ENCODE data around the gene LIMS1. TPM values are rescaled to one million over a fixed set of nuclear protein-coding genes. Genes with fewer than 3 reads are reported as not detected.

LIMS1 gene
- total and polyA plus RNA-seq, 2 experiments from 2014 or later, result 28.6 to 36.9 TPM

- TF ChIP-seq CTCF (conservative IDR thresholded peaks at IDR 0.05; ENCODE audit: low read depth in 2 of 2) (no peak), STAT1 (IDR thresholded peaks at IDR 0.05; ENCODE audit: unreplicated experiment) (no peak), EZH2phosphoT487 (IDR thresholded peaks at IDR 0.05; ENCODE audit: unreplicated experiment) (no peak), NANOG (IDR thresholded peaks at IDR 0.05; ENCODE audit: borderline replicate concordance) (no peak), ZNF462 (CRISPR knock-in tag; IDR thresholded peaks at IDR 0.05) (no peak), ZNF114 (CRISPR knock-in tag; IDR thresholded peaks at IDR 0.05) (no peak), EZH2 (IDR thresholded peaks at IDR 0.05; ENCODE audit: low read depth, unreplicated experiment) (no peak)
These were observed 1.0 kb downstream of the LIMS1 start (continued) for GRCh38 chr2:108535357-108535631.

DNA sequence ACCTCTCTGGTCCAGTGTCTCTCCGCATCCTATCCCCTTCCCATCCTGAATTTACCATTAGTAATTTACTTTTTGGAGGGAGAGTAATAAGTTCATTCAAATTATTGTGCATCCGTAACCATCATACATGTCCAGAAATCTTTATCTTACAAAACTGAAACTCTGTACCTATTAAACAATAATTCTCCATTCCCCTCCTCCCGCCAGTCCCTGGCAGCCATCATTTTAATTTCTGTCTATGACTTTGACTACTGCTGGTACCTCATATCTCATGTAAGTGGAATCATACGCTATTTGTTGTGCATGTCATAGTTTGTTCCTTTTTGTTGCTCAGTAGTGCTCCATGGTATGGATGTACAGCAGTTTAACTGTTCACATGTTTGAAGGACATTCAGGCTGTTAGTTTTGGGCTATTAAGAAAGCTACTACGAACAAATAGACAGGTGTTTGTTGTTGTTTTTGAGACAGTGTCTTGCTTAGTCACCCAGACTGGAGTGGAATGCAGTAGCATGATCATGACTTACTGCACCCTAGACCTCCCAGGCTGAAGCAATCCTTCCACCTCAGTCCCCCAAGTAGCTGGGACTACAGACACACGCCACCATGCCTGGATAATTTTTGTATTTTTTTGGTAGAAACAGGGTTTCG, 2.0 kb downstream of the LIMS1 start:
- Mint-ChIP-seq H3K4me3 (peak overlapping the region; percentile 90), H3K4me1 (peaks cover 25% of the 10 kb centered on the region), H3K9me3 (no peaks in the 10 kb centered on the region), H3K27ac (no peak overlapping the region), H3K27me3 (ENCODE audit: insufficient read depth, low read depth, poor library complexity) (peaks cover 7% of the 10 kb centered on the region), H3K36me3 (ENCODE audit: low read depth) (no peaks in the 10 kb centered on the region)
- Histone ChIP-seq H3K4me2 (no peak overlapping the region), H3K27me3 (ENCODE audit: insufficient read depth) (peaks cover 13% of the 10 kb centered on the region), H3K27ac (ENCODE audit: low read depth) (no peak overlapping the region), H3F3A (replicated peaks; ENCODE audit: low read depth) (no peaks in the 10 kb centered on the region), H3K4me1 (ENCODE audit: insufficient read depth) (peaks cover 9% of the 10 kb centered on the region), H3K36me3 (ENCODE audit: insufficient read depth) (no peaks in the 10 kb centered on the region), H4K20me1 (replicated peaks; ENCODE audit: insufficient read depth) (peaks cover 23% of the 10 kb centered on the region), H3K4me3 (no peak overlapping the region), H3K9me2 (ENCODE audit: insufficient read depth) (no peaks in the 10 kb centered on the region), H3K79me2 (replicated peaks; ENCODE audit: insufficient read depth) (peaks cover 64% of the 10 kb centered on the region), H2AFZ (no peak overlapping the region)
- ATAC-seq (no peak), DNase-seq (ENCODE audit: low spot score) (no peak)
- TF ChIP-seq STAT1 (IDR thresholded peaks at IDR 0.05; ENCODE audit: unreplicated experiment), result no peak
- no peak for TF ChIP-seq EZH2phosphoT487 (IDR thresholded peaks at IDR 0.05; ENCODE audit: unreplicated experiment)
- no peak for TF ChIP-seq REST (IDR thresholded peaks at IDR 0.05; ENCODE audit: unreplicated experiment)
- no peak for TF ChIP-seq JUNB (IDR thresholded peaks at IDR 0.05; ENCODE audit: unreplicated experiment)
- TF ChIP-seq, protein P1, sequence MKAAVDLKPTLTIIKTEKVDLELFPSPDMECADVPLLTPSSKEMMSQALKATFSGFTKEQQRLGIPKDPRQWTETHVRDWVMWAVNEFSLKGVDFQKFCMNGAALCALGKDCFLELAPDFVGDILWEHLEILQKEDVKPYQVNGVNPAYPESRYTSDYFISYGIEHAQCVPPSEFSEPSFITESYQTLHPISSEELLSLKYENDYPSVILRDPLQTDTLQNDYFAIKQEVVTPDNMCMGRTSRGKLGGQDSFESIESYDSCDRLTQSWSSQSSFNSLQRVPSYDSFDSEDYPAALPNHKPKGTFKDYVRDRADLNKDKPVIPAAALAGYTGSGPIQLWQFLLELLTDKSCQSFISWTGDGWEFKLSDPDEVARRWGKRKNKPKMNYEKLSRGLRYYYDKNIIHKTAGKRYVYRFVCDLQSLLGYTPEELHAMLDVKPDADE (IDR thresholded peaks at IDR 0.05), result no peak
- TF ChIP-seq ZNF331 (CRISPR knock-in tag; IDR thresholded peaks at IDR 0.05; ENCODE audit: low read depth), result no peak
- no peak for TF ChIP-seq NANOG (IDR thresholded peaks at IDR 0.05; ENCODE audit: borderline replicate concordance)
- no peak for TF ChIP-seq EZH2 (IDR thresholded peaks at IDR 0.05; ENCODE audit: low read depth, unreplicated experiment)

Data from GM23338 (cell line).